Ishikawa (cell line): ENCODE data around the gene IMMP2L.

ENCODE experiments used
- CEBPB ChIP-seq: IDR thresholded peaks from 2 replicates; pipeline ENCODE4 v1.6.1; 2012
- CREB1 ChIP-seq: IDR thresholded peaks from 2 replicates; pipeline ENCODE4 v1.6.1; 2012; ENCODE audit warnings: low read depth
- EGR1 ChIP-seq: IDR thresholded peaks from 2 replicates; pipeline ENCODE4 v1.6.1; 2012
- EP300 ChIP-seq: IDR thresholded peaks from 2 replicates; pipeline ENCODE4 v1.6.1; 2012; ENCODE audit warnings: borderline replicate concordance
- FOXM1 ChIP-seq: IDR thresholded peaks from 2 replicates; pipeline ENCODE4 v1.6.1; 2012; ENCODE audit warnings: low read depth, borderline replicate concordance
- MAX ChIP-seq: IDR thresholded peaks from 2 replicates; pipeline ENCODE4 v1.6.1; 2012
- NFIC ChIP-seq: IDR thresholded peaks from 2 replicates; pipeline ENCODE4 v1.6.1; 2012
- RAD21 ChIP-seq: IDR thresholded peaks from 2 replicates; pipeline ENCODE4 v1.6.1; 2012; ENCODE audit warnings: low read depth
- TAF1 ChIP-seq: IDR thresholded peaks from 2 replicates; pipeline ENCODE4 v1.6.1; 2012; ENCODE audit warnings: low read depth, mild to moderate bottlenecking
- TCF12 ChIP-seq: IDR thresholded peaks from 2 replicates; pipeline ENCODE4 v1.6.1; 2012; ENCODE audit warnings: low read depth
- TEAD4 ChIP-seq: IDR thresholded peaks from 2 replicates; pipeline ENCODE4 v1.6.1; 2012
- YY1 ChIP-seq: IDR thresholded peaks from 2 replicates; pipeline ENCODE4 v1.6.1; 2012; ENCODE audit warnings: low read depth
- ZBTB7A ChIP-seq: IDR thresholded peaks from 2 replicates; pipeline ENCODE4 v1.6.1; 2012; ENCODE audit warnings: low read depth
- TF ChIP-seq, protein P1 (sequence below): IDR thresholded peaks from 2 replicates; pipeline ENCODE4 v1.6.1; 2012; ENCODE audit warnings: low read depth, mild to moderate bottlenecking
- TF ChIP-seq, protein P2 (sequence below): IDR thresholded peaks from 2 replicates; pipeline ENCODE4 v1.6.1; 2012

Gene IMMP2L

GRCh38 chr7:111393011-111393754, 169.1 kb downstream of the IMMP2L start:
- TF ChIP-seq FOXM1 (no peak), TEAD4 (peak; percentile 9; the same call in 1 of the 2 replicates), CEBPB (peak; percentile 44; the same call in 1 of the 2 replicates)

GRCh38 chr7:111392294-111392693, 170.0 kb downstream of the IMMP2L start:
- TF ChIP-seq NFIC (no peak), TCF12 (no peak), EGR1 (no peak), FOXM1 (no peak), TAF1 (no peak), MAX (no peak), CREB1 (no peak), CEBPB (no peak)
- TF ChIP-seq, protein P1, sequence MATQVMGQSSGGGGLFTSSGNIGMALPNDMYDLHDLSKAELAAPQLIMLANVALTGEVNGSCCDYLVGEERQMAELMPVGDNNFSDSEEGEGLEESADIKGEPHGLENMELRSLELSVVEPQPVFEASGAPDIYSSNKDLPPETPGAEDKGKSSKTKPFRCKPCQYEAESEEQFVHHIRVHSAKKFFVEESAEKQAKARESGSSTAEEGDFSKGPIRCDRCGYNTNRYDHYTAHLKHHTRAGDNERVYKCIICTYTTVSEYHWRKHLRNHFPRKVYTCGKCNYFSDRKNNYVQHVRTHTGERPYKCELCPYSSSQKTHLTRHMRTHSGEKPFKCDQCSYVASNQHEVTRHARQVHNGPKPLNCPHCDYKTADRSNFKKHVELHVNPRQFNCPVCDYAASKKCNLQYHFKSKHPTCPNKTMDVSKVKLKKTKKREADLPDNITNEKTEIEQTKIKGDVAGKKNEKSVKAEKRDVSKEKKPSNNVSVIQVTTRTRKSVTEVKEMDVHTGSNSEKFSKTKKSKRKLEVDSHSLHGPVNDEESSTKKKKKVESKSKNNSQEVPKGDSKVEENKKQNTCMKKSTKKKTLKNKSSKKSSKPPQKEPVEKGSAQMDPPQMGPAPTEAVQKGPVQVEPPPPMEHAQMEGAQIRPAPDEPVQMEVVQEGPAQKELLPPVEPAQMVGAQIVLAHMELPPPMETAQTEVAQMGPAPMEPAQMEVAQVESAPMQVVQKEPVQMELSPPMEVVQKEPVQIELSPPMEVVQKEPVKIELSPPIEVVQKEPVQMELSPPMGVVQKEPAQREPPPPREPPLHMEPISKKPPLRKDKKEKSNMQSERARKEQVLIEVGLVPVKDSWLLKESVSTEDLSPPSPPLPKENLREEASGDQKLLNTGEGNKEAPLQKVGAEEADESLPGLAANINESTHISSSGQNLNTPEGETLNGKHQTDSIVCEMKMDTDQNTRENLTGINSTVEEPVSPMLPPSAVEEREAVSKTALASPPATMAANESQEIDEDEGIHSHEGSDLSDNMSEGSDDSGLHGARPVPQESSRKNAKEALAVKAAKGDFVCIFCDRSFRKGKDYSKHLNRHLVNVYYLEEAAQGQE: no peak

GRCh38 chr7:111390000-111390399, 172.3 kb downstream of the IMMP2L start:
- no peak for TF ChIP-seq CEBPB
- no peak for TF ChIP-seq TAF1
- TF ChIP-seq TCF12: no peak
- TF ChIP-seq, protein P1: no peak

- TF ChIP-seq, protein P1: no peak
- TF ChIP-seq, protein P2, sequence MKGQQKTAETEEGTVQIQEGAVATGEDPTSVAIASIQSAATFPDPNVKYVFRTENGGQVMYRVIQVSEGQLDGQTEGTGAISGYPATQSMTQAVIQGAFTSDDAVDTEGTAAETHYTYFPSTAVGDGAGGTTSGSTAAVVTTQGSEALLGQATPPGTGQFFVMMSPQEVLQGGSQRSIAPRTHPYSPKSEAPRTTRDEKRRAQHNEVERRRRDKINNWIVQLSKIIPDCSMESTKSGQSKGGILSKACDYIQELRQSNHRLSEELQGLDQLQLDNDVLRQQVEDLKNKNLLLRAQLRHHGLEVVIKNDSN: no peak
- TF ChIP-seq TEAD4: no peak
- TF ChIP-seq EGR1: no peak
- TF ChIP-seq YY1: no peak
- no peak for TF ChIP-seq CEBPB
- TF ChIP-seq CREB1: no peak
- no peak for TF ChIP-seq RAD21
- no peak for TF ChIP-seq FOXM1
- TF ChIP-seq ZBTB7A: no peak
- TF ChIP-seq EP300: no peak
- TF ChIP-seq TAF1: no peak
- TF ChIP-seq NFIC: no peak
- no peak for TF ChIP-seq TCF12
- no peak for TF ChIP-seq MAX
These were observed 173.4 kb downstream of the IMMP2L start for GRCh38 chr7:111388912-111389311.

DNA sequence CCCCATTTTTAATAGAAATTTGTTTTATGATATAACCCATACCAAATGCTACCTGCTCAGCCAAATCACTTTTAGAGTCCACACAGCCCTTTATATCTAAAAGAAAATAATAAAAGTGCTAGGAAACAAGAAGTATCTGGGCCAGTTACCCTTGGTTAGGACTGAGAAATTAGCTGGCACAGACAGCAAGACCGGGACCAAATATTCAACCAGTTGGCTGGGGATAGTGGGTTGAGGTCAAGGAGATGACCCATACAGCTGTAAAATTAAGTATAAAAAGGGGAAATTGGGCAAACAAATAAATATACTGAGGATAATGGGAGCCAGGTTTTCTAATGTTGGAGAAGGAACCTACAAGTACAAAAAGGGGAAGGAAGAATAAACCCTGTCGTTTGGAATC, 174.3 kb downstream of the IMMP2L start:
- TF ChIP-seq YY1 (no peak), FOXM1 (no peak), RAD21 (no peak), TCF12 (no peak), MAX (no peak), EGR1 (no peak), EP300 (no peak), TAF1 (no peak)
- TF ChIP-seq, protein P2: no peak
- TF ChIP-seq, protein P1: no peak
